A673 (cell line): ENCODE results near the gene NRP2.

Experiments
- CTCF ChIP-seq: fragments of 300-800, 200-600 bp; sonication (generic); conservative IDR thresholded peaks from 2 replicates; pipeline ENCODE4 v1.5.1; 2017; ENCODE audit warnings: low read depth, mild to moderate bottlenecking, antibody characterized with exemption, low read length, moderate library complexity, mixed read lengths
- EZH2 ChIP-seq: fragments of 200-600 bp; sonication (generic); IDR thresholded peaks from 2 replicates; pipeline ENCODE4 v1.6.1; 2017; ENCODE audit warnings: borderline replicate concordance, low read depth, mild to moderate bottlenecking, mixed read lengths, antibody characterized with exemption, low read length; ENCODE audit not compliant: poor library complexity, severe bottlenecking

- TF ChIP-seq EZH2: no peak
- TF ChIP-seq CTCF: no peak
Observed at GRCh38 chr2:205827809-205828365, 145.6 kb downstream of the NRP2 start.
